Suppressor macrophage (primary cell): ENCODE measurements around the gene ASMT.
"Not testable (repeated sequence)": the region's sequence is repeated elsewhere in the genome, so short reads cannot be mapped to it uniquely, and the experiment has no call there.

Source experiments
- DNase-seq, 4 experiments: peaks; one replicate each; pipeline ENCODE4 v3.0.0-alpha.2; 2020 to 2022
- total RNA-seq, 17 experiments: gene quantifications; one replicate each; lab custom pipeline; 2026; ENCODE audit warnings: mixed read lengths in 6 of 17, inconsistent platforms in 3 of 17; lab: John Stamatoyannopoulos, UW

Gene ASMT, protein sequence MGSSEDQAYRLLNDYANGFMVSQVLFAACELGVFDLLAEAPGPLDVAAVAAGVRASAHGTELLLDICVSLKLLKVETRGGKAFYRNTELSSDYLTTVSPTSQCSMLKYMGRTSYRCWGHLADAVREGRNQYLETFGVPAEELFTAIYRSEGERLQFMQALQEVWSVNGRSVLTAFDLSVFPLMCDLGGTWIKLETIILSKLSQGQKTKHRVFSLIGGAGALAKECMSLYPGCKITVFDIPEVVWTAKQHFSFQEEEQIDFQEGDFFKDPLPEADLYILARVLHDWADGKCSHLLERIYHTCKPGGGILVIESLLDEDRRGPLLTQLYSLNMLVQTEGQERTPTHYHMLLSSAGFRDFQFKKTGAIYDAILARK
- total RNA-seq: 0 to 0.88 (median 0) reads per million in 17 experiments

DNA sequence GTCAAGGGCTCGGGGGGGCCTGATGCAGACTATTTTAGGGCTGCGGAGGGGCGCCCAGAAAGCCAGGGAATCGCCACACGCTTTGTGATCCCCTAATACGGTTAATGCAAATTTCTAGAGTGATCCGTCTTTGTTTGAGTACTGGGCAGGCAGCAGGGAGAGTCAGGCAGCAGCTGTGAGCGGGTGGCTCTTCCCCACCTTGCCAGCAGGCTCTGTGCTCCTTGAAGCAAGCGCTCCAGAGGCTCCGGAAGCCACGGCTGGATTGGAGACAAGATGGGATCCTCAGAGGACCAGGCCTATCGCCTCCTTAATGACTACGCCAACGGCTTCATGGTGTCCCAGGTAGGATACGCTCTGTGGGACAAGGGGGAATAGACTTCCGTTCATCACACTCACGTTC, at the start of gene ASMT:
ASMT (plus strand) TSS at position 133 of the 400 bp plus-strand sequence; CDS start at position 274, 141 bp downstream.
- DNase-seq: no peak

DNA sequence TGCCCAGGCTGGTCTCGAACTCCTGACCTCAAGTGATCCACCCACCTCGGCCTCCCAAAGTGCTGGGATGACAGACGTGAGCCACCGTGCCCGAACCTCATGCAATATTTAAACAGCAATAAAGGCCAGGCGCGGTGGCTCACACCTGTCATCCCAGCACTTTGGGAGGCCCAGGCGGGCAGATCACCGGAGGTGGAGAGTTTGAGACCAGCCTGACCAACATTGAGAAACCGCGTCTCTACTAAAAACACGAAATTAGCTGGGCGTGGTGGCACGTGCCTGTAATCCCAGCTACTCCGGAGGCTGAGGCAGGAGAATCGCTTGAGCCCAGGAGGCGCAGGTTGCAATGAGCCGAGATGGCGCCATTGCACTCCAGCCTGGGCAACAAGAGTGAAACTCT, 40.7 kb upstream of the ASMT start:
- DNase-seq: not testable (repeated sequence)

DNA sequence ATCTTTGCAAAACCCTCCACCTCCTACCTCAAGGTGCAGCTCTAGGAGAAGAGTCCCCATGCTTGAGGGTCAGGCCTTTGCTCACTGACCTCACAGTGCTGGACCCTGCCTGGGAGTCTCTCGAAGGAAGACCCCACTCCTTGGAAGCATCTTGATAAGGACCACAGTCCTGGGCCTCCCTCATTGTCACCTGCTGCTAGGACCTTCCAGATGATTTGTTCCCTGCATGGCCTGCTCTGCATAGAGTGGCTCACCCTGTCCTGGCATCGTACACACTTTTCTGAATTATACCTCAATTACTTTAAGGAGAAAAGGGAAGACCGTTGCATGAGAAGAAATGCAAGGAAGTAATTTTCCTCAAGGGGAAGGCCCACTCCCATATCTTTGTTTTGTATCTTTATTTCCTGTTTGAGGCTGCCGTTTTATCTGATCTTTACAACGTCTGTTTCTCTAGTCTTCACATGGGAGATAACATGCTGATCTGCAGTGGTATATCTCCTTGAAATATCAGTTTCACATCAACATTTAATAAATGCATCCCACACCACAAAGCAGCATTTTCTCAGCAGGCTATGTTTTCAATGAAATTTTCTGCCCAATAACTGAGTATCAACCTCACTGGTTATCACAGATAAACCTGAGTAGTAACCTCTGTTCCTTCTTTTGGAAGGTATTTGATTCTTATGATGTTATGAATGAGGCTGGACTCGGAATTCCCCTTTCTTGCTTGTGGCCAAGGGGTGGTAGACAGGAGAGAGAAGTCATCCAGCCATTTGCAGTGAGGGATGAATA, 38.5 kb upstream of the ASMT start:
- DNase-seq: no peak

DNA sequence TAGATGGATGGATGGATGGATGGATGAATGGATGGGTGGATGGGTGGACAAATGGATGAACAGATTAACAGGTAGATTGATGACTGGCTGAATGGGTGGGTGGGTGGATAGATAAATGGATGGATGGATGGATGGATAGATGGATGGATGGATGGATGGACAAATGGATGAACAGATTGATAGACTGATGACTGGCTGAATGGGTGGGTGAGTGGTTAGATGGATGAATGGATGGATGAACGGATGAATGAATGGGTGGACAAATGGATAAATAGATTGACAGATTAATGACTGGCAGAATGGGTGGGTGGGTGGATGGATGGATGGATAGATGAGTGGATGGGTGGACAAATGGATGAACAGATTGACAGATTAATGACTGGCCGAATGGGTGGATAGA, 37.0 kb upstream of the ASMT start:
- DNase-seq: no peak

DNA sequence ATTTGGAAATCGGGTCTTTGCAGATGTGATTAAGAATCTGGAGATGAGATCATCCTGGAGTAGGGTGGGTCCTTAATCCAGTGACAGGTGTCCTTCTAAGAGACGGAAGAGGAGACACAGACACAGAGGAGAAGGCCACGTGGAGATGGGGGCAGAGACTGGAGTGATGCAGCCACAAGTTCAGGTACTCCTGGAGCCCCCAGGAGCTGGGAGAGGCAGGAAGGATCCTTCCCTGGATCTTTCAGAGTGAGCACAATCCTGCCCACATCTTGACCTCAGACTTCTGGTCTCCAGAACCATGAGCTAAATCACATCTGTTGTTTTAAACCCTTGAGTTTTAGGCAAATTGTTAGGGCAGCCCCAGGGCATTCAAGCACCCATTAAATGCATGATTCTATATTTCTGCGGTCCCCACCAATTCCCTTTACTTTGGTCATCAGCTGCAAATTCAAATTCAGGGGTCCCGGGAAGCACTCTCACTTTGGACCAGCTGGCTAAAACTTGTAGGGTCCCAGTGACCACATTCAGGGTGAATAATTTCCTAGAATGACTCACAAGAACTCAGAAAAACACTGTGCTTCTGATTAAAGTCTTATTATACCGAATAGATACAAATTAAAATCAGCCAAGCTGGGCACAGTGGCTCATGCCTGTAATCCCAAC, 36.2 kb upstream of the ASMT start:
- DNase-seq: no peak

DNA sequence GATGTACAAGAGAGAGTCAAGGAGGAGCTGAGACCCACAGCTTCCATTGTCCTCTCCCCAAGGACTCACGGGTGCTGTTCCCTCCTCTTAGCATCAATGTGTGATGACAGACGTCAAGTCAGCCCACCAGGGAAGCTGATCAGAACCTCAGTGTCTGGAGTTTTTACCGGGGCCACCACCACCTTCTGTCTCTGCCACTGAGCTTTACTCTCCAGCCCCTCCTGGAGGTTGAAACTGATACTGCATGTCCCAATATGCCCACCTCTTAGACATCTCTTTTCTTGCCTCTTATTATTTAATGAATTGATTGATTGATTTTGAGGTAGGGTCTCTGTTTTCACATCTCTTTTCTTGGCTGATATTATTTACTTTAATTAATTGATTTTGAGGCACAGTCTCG, 33.7 kb upstream of the ASMT start:
- DNase-seq: peak; percentile 82 to 93 (median 86)

DNA sequence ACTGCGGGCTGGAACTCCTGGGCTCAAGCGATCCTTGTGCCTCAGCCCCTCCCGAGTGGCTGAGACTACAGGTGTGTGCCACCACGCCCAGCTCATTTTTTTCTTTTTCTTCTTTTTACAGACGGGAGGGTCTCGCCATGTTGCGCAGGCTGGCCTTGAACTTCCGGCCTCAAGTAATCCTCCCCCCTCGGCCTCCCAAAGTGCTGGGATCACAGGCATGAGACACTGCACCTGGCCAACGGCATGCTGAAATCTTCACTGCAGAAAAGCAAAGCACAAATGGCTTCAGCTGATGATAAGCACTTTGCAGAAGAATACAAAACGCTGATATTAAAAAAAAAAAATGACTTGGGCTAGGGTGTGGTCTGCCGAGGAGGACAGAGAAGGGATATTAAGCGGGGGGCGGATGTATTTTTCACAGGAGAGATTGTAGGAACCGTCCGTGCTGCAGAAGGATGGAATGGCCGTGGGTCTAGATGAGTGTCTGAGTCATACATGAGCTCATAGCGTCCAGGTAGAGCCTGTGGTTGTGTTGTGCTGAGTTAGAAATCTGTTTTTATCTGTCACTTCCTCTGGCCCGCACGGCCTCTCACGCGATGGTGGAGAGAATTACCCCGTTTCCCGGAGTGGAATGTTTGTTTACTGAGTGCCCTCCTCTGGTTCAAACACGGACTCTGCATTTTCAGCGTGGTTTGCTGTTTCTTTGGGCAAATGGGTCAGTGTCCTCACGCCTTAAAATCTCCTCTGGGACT, 32.0 kb upstream of the ASMT start:
- peak; percentile 49 to 67 (median 64) for DNase-seq

DNA sequence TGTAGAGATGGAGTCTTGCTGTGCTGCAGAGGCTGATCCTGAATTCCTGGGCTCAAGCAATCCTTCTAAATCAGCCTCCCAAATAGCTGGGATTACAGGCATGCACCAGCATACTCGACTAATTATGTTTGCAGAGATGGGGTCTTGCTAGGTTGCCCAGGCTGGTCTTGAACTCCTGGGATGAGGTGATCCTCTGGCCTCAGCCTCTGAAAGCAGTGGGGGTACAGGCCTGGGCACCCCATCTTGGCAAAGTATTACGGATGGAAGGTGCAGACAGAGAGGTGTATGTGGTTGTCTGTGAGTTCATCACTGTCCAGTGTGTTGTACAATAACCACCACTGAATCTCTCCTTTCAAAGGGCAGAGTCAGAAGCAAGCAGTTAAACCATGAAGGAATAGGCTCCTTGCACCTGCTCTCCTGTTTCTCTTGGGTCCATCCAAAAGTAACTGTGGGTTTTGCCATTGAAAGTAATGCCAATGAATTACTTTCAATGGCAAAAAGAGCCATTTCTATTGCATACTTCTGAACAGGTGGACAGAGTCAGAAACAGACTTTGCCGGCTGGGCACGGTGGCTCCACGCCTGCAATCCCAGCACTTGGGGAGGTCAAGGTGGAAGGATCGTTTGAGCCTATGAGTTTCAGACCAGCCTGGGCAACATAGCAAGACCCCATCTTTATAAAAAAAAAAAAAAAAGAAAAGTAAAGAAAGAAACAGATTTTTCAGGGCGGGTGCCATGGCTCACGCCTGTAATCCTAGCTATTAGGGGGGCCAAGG, 30.4 kb upstream of the ASMT start:
- no peak for DNase-seq

DNA sequence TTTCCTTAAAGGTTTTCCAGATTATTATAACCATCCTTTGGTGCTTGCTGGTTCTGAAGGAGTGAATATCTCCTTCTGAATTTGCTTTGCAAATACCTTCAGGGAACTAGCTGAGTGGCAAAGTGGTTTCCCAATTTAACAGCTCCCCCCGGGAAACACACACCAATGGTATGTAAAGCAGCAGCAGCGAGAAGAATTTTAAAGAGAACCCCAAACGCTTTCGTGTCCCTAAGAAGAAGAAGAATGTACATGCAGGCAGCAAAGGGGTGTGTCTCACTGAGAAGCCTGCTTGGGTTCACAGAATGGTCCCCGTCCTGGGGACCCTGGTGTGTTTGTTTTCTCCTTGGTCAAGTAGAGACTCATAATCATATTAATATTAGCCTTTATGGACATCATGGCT, 27.7 kb upstream of the ASMT start:
- DNase-seq: no peak

DNA sequence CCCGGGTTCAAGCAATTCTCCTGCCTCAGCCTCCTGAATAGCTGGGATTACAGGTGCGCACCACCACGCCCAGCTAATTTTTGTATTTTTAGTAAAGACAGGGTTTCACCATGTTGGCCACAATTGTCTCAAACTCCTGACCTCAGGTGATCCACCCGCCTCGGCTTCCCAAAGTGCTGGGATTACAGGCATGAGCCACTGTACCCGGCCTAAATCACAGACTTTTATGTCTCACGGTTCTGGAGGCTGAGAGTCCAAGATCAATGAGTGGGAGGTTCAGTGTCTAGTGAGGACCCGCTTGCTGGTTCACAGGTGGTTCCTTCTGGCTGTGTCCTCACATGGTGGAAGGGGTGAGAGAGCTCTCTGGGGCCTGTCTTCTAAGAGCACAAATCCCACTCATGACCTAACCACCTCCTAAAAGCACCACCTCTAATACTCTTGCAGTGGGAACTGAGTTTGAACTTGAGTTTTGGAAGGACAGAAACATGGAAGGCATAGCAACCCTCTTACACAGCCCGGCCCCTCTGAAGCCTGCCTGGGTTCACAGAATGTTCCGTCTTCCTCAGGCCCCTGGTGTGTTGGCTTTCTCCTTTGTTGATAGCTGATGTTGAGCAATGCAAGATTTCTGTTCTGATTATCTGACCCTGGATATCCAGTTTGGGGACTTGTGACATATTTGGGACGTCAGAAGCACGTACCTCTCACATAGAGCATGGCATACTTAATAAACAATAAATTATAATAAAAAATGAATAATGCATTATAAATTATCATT, 25.3 kb upstream of the ASMT start:
- no peak for DNase-seq

DNA sequence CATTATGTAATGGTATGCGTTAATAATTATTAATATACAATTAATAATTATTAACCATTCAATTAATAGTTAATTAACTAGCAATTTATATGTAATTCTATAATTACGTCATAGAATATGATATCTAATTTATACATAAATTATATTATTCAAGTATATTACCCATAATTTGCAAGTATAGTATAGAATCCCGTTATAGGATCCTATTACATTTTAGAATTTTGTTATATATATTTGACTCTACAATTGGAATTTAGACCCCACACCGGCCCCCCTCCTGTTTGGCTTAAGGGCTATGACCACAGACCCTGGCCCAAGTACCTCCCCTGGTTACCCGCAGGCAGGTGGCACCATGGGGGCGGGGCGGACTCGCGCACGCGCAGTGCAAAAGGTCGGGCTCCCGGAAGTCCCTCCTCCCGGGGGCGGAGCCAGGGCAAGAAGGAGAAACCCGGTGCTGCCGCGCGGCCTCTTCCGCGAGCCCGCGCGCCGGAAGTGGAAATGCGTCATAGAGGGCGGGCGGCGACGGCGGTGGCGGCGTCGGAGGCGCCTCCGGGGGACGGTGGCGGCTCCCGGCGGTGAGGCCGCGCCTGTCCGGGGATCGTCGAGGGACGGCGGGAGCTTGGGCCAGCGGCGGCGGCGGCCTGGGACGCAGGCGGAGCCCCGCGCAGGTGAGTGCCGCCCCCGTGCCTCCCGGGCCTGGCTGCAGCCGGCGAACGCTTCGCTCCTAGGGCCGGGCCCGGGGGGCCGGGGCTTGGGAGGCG, 23.6 kb upstream of the ASMT start, which contains the start of gene AKAP17A:
AKAP17A (plus strand) TSS at position 503 of the 761 bp plus-strand sequence. CDS start 1,859 bp downstream, outside the sequence.
- DNase-seq: peak; percentile 96 to 99 (median 98)

DNA sequence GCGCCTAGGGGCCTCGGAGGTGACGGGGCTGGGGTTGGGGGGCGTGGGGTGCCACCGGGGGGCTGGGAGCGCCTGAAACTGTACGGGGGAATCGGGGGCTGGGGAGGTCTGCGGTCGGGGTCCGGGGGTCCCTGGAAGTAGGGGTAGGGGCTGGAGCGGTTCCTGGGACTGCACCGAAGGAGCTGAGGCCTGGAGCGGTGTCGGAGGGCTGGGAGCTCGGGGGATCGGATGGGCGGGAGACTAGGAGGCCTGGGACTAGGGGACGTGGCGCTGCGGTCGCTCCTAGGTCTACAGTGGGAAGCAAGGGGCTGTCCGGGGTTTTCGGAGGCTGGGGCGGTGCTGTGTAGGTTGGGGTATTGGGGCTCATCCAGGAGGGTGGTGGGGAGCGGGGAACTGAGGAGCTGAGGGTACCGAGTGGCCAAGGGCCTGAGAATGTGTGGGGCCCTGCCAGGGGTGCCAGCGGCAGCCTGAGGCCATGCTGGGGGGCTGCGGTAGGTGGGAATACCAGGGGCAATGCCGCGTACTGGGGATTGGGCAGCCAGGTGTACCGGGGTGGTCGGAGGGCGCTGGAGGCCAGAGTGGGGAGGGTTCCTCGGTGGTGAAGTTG, 22.9 kb upstream of the ASMT start:
- peak; percentile 20 to 47 (median 28) for DNase-seq

DNA sequence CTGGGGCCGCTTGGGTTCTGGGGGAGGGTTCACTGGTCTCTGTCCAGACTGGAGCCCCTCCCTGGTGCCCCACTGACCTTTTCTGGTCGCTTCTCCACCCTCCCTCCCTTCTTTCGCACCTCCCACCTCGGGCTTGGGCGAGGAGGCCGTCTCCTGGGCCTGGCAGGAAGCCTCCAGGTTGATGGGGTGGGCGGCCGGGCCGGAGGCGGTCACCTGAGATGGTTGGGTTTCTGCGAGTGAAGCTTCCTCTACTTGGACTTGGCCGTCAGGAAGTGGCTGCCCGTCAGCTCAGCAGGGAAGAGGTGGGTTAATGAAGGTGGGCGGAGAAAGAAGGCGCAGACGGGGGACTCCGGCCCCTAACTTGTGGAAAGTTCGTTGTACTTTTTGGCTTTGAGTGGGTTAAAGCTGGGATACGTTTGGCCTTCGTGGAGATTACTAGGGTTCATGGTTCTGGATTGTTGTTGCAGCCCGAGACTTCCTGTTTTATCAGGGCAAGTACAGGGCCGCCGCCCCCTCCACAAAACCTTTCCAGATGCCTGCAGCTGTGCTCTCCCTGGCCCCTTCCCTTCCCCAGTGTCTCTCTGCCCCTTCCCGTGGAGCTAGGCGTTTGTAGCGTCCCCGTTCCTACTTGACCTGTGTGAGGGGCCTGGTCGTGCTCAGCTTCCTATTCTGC, 22.3 kb upstream of the ASMT start:
- peak; percentile 62 to 75 (median 71) for DNase-seq

DNA sequence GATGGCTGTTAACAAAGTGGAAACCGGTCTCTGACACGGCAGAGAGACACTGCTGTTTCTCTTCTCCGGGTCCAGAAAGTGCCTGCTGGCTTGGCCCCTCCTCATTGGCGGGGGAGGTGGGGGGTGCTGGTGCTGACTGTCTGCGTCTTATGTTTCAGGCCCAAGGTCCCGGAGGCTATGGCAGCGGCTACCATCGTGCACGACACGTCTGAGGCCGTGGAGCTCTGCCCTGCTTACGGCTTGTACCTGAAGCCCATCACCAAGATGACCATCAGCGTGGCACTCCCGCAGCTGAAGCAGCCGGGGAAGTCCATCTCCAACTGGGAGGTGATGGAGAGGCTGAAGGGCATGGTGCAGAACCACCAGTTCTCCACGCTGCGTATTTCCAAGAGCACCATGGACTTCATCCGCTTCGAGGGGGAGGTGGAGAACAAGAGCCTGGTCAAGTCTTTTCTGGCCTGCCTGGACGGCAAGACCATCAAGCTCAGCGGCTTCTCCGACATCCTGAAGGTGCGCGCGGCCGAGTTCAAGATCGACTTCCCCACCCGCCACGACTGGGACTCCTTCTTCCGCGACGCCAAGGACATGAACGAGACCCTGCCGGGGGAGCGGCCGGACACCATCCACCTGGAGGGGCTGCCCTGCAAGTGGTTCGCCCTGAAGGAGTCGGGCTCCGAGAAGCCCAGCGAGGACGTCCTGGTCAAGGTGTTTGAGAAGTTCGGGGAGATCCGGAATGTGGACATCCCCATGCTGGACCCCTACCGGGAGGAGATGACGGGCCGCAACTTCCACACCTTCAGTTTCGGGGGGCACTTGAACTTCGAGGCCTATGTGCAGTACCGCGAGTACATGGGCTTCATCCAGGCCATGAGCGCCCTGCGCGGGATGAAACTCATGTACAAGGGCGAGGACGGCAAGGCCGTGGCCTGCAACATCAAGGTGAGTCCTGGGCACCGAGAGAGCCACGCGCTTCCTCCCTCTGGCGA, 21.3 kb upstream of the ASMT start:
- no peak for DNase-seq

DNA sequence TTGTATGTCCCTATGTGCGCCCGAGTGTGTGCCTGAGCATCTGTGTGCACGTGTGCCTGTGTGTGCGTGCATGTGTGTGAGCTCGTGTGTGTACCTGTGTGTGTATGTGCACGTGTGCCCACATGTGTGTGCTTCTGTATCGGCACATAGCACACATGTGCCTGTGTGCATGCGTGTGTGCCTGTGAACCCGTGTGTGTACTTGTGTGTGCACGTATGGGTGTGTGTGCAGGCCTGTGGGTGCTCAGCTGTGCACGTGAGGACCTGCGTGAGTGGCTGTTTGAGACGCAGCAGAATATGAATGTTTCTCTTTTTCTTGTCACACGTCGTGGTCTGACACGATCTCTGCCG, 19.2 kb upstream of the ASMT start:
- no peak for DNase-seq

DNA sequence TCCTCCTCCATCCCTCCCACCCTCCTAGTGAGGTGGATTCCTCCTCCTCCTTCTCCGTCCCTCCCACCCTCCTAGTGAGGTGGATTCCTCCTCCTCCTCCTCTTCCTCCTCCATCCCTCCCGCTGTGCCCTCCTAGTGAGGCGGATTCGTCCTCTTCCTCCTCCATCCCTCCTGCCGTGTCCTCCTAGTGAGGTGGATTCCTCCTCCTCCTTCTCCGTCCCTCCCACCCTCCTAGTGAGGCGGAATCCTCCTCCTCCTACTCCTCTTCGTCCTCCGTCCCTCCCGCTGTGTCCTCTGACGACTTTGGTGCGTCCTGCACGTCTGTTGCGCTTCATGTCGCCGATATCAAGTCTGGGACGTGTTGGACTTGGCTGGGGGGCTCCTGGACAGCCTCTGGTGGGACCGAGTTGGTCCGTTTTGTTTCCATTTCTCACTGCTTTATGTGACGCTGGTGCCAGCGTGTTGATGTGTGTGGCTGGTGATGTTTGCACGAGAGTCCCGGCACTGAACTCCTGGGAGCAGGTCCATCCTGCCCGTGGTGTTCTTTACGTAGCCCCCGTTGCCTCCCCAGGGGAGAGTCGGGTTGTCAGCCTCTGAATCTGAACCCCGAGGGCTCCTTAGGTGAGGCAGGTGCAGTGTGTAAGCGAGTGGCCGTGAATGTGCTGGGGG, 18.0 kb upstream of the ASMT start:
- DNase-seq: no peak
